ENCODE measurements around the gene WDFY2. TPM values are rescaled to one million over a fixed set of nuclear protein-coding genes. Genes with fewer than 3 reads are reported as not detected.

Gene WDFY2
- total and polyA plus RNA-seq, 2 experiments from 2014 or later = 11.4 to 24.0 TPM

GRCh38 chr13:51630288-51630615, 46.0 kb downstream of the WDFY2 start:
- TF ChIP-seq, protein P1, sequence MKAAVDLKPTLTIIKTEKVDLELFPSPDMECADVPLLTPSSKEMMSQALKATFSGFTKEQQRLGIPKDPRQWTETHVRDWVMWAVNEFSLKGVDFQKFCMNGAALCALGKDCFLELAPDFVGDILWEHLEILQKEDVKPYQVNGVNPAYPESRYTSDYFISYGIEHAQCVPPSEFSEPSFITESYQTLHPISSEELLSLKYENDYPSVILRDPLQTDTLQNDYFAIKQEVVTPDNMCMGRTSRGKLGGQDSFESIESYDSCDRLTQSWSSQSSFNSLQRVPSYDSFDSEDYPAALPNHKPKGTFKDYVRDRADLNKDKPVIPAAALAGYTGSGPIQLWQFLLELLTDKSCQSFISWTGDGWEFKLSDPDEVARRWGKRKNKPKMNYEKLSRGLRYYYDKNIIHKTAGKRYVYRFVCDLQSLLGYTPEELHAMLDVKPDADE (IDR thresholded peaks at IDR 0.05) = no peak
- no peak for TF ChIP-seq STAT1 (IDR thresholded peaks at IDR 0.05; ENCODE audit: unreplicated experiment)
- no peak for TF ChIP-seq NANOG (IDR thresholded peaks at IDR 0.05; ENCODE audit: borderline replicate concordance)
- no peak for TF ChIP-seq EZH2phosphoT487 (IDR thresholded peaks at IDR 0.05; ENCODE audit: unreplicated experiment)
- no peak for TF ChIP-seq ZNF462 (CRISPR knock-in tag; IDR thresholded peaks at IDR 0.05)
- no peak for TF ChIP-seq JUNB (IDR thresholded peaks at IDR 0.05; ENCODE audit: unreplicated experiment)
- no peak for TF ChIP-seq POLR2AphosphoS5 (IDR thresholded peaks at IDR 0.05; ENCODE audit: low read depth)
- TF ChIP-seq CREB1 (CRISPR knock-in tag; IDR thresholded peaks at IDR 0.05; ENCODE audit: low read depth) = no peak
- no peak for TF ChIP-seq ZNF331 (CRISPR knock-in tag; IDR thresholded peaks at IDR 0.05; ENCODE audit: low read depth)
- no peak for TF ChIP-seq EZH2 (IDR thresholded peaks at IDR 0.05; ENCODE audit: low read depth, unreplicated experiment)
- no peak for TF ChIP-seq CTCF (conservative IDR thresholded peaks at IDR 0.05; ENCODE audit: low read depth in 2 of 2)
- TF ChIP-seq, protein P2, sequence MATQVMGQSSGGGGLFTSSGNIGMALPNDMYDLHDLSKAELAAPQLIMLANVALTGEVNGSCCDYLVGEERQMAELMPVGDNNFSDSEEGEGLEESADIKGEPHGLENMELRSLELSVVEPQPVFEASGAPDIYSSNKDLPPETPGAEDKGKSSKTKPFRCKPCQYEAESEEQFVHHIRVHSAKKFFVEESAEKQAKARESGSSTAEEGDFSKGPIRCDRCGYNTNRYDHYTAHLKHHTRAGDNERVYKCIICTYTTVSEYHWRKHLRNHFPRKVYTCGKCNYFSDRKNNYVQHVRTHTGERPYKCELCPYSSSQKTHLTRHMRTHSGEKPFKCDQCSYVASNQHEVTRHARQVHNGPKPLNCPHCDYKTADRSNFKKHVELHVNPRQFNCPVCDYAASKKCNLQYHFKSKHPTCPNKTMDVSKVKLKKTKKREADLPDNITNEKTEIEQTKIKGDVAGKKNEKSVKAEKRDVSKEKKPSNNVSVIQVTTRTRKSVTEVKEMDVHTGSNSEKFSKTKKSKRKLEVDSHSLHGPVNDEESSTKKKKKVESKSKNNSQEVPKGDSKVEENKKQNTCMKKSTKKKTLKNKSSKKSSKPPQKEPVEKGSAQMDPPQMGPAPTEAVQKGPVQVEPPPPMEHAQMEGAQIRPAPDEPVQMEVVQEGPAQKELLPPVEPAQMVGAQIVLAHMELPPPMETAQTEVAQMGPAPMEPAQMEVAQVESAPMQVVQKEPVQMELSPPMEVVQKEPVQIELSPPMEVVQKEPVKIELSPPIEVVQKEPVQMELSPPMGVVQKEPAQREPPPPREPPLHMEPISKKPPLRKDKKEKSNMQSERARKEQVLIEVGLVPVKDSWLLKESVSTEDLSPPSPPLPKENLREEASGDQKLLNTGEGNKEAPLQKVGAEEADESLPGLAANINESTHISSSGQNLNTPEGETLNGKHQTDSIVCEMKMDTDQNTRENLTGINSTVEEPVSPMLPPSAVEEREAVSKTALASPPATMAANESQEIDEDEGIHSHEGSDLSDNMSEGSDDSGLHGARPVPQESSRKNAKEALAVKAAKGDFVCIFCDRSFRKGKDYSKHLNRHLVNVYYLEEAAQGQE (IDR thresholded peaks at IDR 0.05; ENCODE audit: unreplicated experiment) = no peak
- TF ChIP-seq ZNF114 (CRISPR knock-in tag; IDR thresholded peaks at IDR 0.05) = no peak
- H3K4me1 Mint-ChIP-seq = peaks cover 26% of the 10 kb centered on the region
- no peak for DNase-seq (ENCODE audit: low spot score)

More at GRCh38 chr13:51630288-51630615, 46.0 kb downstream of the WDFY2 start:
- Mint-ChIP-seq H3K9me3 (no peaks in the 10 kb centered on the region), H3K27me3 (ENCODE audit: insufficient read depth, low read depth, poor library complexity) (peaks cover 3% of the 10 kb centered on the region), H3K27ac (no peak overlapping the region), H3K36me3 (ENCODE audit: low read depth) (peaks cover 3% of the 10 kb centered on the region; the same call in 2 of the 3 replicates), H3K4me3 (no peak overlapping the region)
- H3K27ac ChIP-seq (ENCODE audit: low read depth) = no peak overlapping the region
- H3K9me2 ChIP-seq (ENCODE audit: insufficient read depth) = no peaks in the 10 kb centered on the region
- ATAC-seq = no peak
- H3K36me3 ChIP-seq (ENCODE audit: insufficient read depth) = no peaks in the 10 kb centered on the region
- H3K79me2 ChIP-seq (replicated peaks; ENCODE audit: insufficient read depth) = peaks cover 95% of the 10 kb centered on the region
- H3K4me2 ChIP-seq = no peak overlapping the region
- no peaks in the 10 kb centered on the region for H3K27me3 ChIP-seq (ENCODE audit: insufficient read depth)
- H3K4me3 ChIP-seq = no peak overlapping the region
- H3K4me1 ChIP-seq (ENCODE audit: insufficient read depth) = peaks cover 22% of the 10 kb centered on the region
- no peaks in the 10 kb centered on the region; the same call in 1 of the 2 replicates for H4K20me1 ChIP-seq (replicated peaks; ENCODE audit: insufficient read depth)
- H2AFZ ChIP-seq = no peak overlapping the region
- no peaks in the 10 kb centered on the region for H3F3A ChIP-seq (replicated peaks; ENCODE audit: low read depth)
